ENCODE data around the gene TMBIM6. TPM values are rescaled to one million over a fixed set of nuclear protein-coding genes. Genes with fewer than 3 reads are reported as not detected.

The TMBIM6 gene
- total RNA-seq, 1 experiment from 2014 or later, result 432 TPM

Other genes starting within 250 kb of the TMBIM6 start
- gene KCNH3, start 202.5 kb upstream of the TMBIM6 start, total RNA-seq (2014; rRNA removed; shearing (Covaris generic)), result 0.08 and 0.53 TPM in 2 replicates
- 73.6 and 79.5 TPM in 2 replicates for gene MCRS1, start 173.4 kb upstream of the TMBIM6 start, total RNA-seq (2014; rRNA removed; shearing (Covaris generic))
- 0.06 and 0.18 TPM in 2 replicates for gene FAM186B, start 135.9 kb upstream of the TMBIM6 start, total RNA-seq (2014; rRNA removed; shearing (Covaris generic))
- 2.3 and 6.5 TPM in 2 replicates for gene PRPF40B, start 118.0 kb upstream of the TMBIM6 start, total RNA-seq (2014; rRNA removed; shearing (Covaris generic))
- 12.9 and 19.2 TPM in 2 replicates for gene FMNL3, start 34.2 kb upstream of the TMBIM6 start, total RNA-seq (2014; rRNA removed; shearing (Covaris generic))
- gene NCKAP5L, start 86.9 kb downstream of the TMBIM6 start, total RNA-seq (2014; rRNA removed; shearing (Covaris generic)), result 35.7 and 43.5 TPM in 2 replicates
- gene BCDIN3D, start 101.5 kb downstream of the TMBIM6 start, total RNA-seq (2014; rRNA removed; shearing (Covaris generic)), result 0.60 and 4.3 TPM in 2 replicates
- gene FAIM2, start 162.3 kb downstream of the TMBIM6 start, total RNA-seq (2014; rRNA removed; shearing (Covaris generic)), result not detected in 2 replicates
- not detected in 2 replicates for gene AQP2, start 209.2 kb downstream of the TMBIM6 start, total RNA-seq (2014; rRNA removed; shearing (Covaris generic))
- not detected in 2 replicates for gene AQP5, start 220.3 kb downstream of the TMBIM6 start, total RNA-seq (2014; rRNA removed; shearing (Covaris generic))
- not detected in 2 replicates for gene AQP6, start 231.4 kb downstream of the TMBIM6 start, total RNA-seq (2014; rRNA removed; shearing (Covaris generic))